Endothelial cell of umbilical vein (primary cell): ENCODE measurements around the gene FBXO8. TPM values are rescaled to one million over a fixed set of nuclear protein-coding genes. Genes with fewer than 3 reads are reported as not detected.

Experiments used
- BruUV-seq: library from RNA; stranded (reverse); fragments of 400-500 nt; replicated peaks from 2 replicates; lab custom pipeline; 2021; lab: Mats Ljungman, UMichigan
- CTCF ChIA-PET: fragments of 300-600, 350-600 bp; sonication (Branson Sonifier 250); formaldehyde crosslinking; loops from one replicate; lab custom pipeline; 2021; ENCODE audit warnings: antibody characterized with exemption, inconsistent platforms; lab: Charles Lee
- POLR2A ChIA-PET: fragments of 300-600, 350-600 bp; sonication (Branson Sonifier 250); formaldehyde crosslinking; loops from one replicate; lab custom pipeline; 2021; ENCODE audit warnings: antibody characterized with exemption, inconsistent platforms; lab: Charles Lee
- DNase-seq: peaks from one replicate; pipeline ENCODE4 v3.0.0-alpha.2; 2011; ENCODE audit warnings: low read depth, low spot score
- FAIRE-seq: peaks from 2 replicates; lab custom pipeline; 2011; peaks lifted over from hg19 to GRCh38; lab: Jason Lieb, UNC
- H2AFZ ChIP-seq: 2 replicates; pipeline ENCODE4 v1.6.0; 2012; ENCODE audit warnings: low read depth, low read length, control low read depth, inconsistent platforms
- H3K27ac ChIP-seq: 2 replicates; pipeline ENCODE4 v1.5.1; 2011; ENCODE audit warnings: low read depth, mild to moderate bottlenecking, control low read depth, low read length, moderate library complexity; ENCODE audit not compliant: insufficient read depth
- H3K27me3 ChIP-seq, 2 experiments: 2 replicates each; pipeline versions ENCODE4 v1.6.0 to v1.6.1; 2011; ENCODE audit warnings: low read length in 2 of 2, mixed read lengths in 1 of 2; ENCODE audit not compliant: control insufficient read depth in 2 of 2, insufficient read depth in 2 of 2
- H3K36me3 ChIP-seq, 2 experiments: 2 replicates in 1 of 2; 3 replicates in 1 of 2; pipeline ENCODE4 v1.5.1; 2011; ENCODE audit warnings: low read length in 2 of 2, mild to moderate bottlenecking in 1 of 2, moderate library complexity in 1 of 2; ENCODE audit not compliant: control insufficient read depth in 2 of 2, insufficient read depth in 2 of 2; ENCODE audit errors: extremely low read depth in 1 of 2
- H3K4me1 ChIP-seq: 3 replicates; pipeline ENCODE4 v1.5.1; 2011; ENCODE audit warnings: mild to moderate bottlenecking, low read length; ENCODE audit not compliant: control insufficient read depth, insufficient read depth; ENCODE audit errors: extremely low read depth
- H3K4me2 ChIP-seq: 2 replicates; pipeline ENCODE4 v1.6.1; 2011; ENCODE audit warnings: low read length, control low read depth, mixed read lengths; ENCODE audit not compliant: insufficient read depth
- H3K4me3 ChIP-seq, 3 experiments: fragments of 200-600 bp in 1 of 3; sonication (generic), shearing (Covaris generic) in 1 of 3; replicated peaks in 1 of 3; 2 replicates each; pipeline ENCODE4 v1.5.1; 2011 to 2016; ENCODE audit warnings: control low read depth in 3 of 3, low read length in 3 of 3, mild to moderate bottlenecking in 2 of 3, inconsistent platforms in 1 of 3, low read depth in 1 of 3, moderate library complexity in 1 of 3; ENCODE audit not compliant: insufficient read depth in 1 of 3
- H3K79me2 ChIP-seq: 2 replicates; pipeline ENCODE4 v1.6.0; 2012; ENCODE audit warnings: low read length, inconsistent platforms; ENCODE audit not compliant: control insufficient read depth, insufficient read depth
- H3K9ac ChIP-seq: replicated peaks from 2 replicates; pipeline ENCODE3; 2011; ENCODE audit warnings: low read length, control low read depth; ENCODE audit not compliant: insufficient read depth; ENCODE audit errors: extremely low read depth
- H3K9me1 ChIP-seq: replicated peaks from 3 replicates; pipeline ENCODE4 v1.6.0; 2011; ENCODE audit warnings: mild to moderate bottlenecking, low read length; ENCODE audit not compliant: control insufficient read depth, insufficient read depth; ENCODE audit errors: extremely low read depth
- H3K9me3 ChIP-seq: replicated peaks from 2 replicates; pipeline ENCODE4 v1.5.1; 2012; ENCODE audit warnings: low read length, inconsistent platforms; ENCODE audit not compliant: control insufficient read depth, insufficient read depth
- H4K20me1 ChIP-seq: replicated peaks from 2 replicates; pipeline ENCODE3; 2011; ENCODE audit warnings: mild to moderate bottlenecking, low read length; ENCODE audit not compliant: control insufficient read depth, insufficient read depth; ENCODE audit errors: extremely low read depth
- CTCF ChIP-seq, 2 donors: IDR thresholded peaks; 1 replicate in 1 of 2; 2 replicates in 1 of 2; pipeline ENCODE4 v1.5.1; 2011; ENCODE audit warnings: low read length in 2 of 2, mild to moderate bottlenecking in 2 of 2, moderate library complexity in 2 of 2, control low read depth in 1 of 2, inconsistent platforms in 1 of 2, low read depth in 1 of 2; ENCODE audit not compliant: insufficient read depth in 1 of 2; ENCODE audit errors: extremely low read depth in 1 of 2
- EZH2 ChIP-seq: IDR thresholded peaks from 2 replicates; pipeline ENCODE4 v1.6.1; 2012; ENCODE audit warnings: borderline replicate concordance, low read depth, mild to moderate bottlenecking, moderate library complexity, low read length, inconsistent platforms; ENCODE audit not compliant: severe bottlenecking
- FOS ChIP-seq: IDR thresholded peaks from 2 replicates; pipeline ENCODE4 v1.6.1; 2011; ENCODE audit warnings: mild to moderate bottlenecking, low read length, moderate library complexity, borderline replicate concordance; ENCODE audit not compliant: insufficient read depth
- GATA2 ChIP-seq: IDR thresholded peaks from 2 replicates; pipeline ENCODE4 v1.7.0; 2011; ENCODE audit warnings: low read depth, mild to moderate bottlenecking, moderate library complexity, mixed read lengths, low read length; ENCODE audit not compliant: insufficient read length, insufficient read depth
- JUN ChIP-seq: IDR thresholded peaks from 2 replicates; pipeline ENCODE4 v1.6.1; 2011; ENCODE audit warnings: borderline replicate concordance, low read depth; ENCODE audit not compliant: insufficient read length, insufficient read depth
- MAX ChIP-seq: IDR thresholded peaks from 2 replicates; pipeline ENCODE4 v1.6.1; 2011; ENCODE audit not compliant: insufficient read depth, insufficient read length
- MYC ChIP-seq: IDR thresholded peaks from one replicate; pipeline ENCODE4 v1.6.1; 2011; ENCODE audit warnings: mild to moderate bottlenecking, low read depth, low read length
- POLR2A ChIP-seq: IDR thresholded peaks from 2 replicates; pipeline ENCODE4 v1.6.1; 2012; ENCODE audit warnings: low read depth, mild to moderate bottlenecking, control low read depth, low read length
- POLR2AphosphoS5 ChIP-seq: IDR thresholded peaks from 2 replicates; pipeline ENCODE4 v1.6.1; 2012; ENCODE audit warnings: low read depth, mild to moderate bottlenecking, control low read depth, low read length, moderate library complexity; ENCODE audit not compliant: insufficient read depth
- dilution Hi-C: fragments of 300-500 bp; cut with MboI; formaldehyde crosslinking; loops from one replicate; pipeline ENCODE4 v1.15.0; 2019; ENCODE audit warnings: low sequenced_read_pairs; ENCODE audit not compliant: extremely low pct_ligation_motif_present
- intact Hi-C: fragments of 100-400 bp; cut with micrococcal nuclease; formaldehyde crosslinking; loops from one replicate; pipeline ENCODE4 v1.10.0; 2022
- polyA plus RNA-seq, 4 experiments: library from polyadenylated mRNA; depleted of rRNA in 3 of 4; stranded (reverse) in 3 of 4; unstranded in 1 of 4; fragments of >200 nt; gene quantifications; 2 replicates each; pipeline versions ENCODE4 v1.2.1 to v1.2.3, GENCODE V29; 2011 to 2012; ENCODE audit warnings: missing spikeins in 1 of 4
- total RNA-seq: library from RNA; stranded (reverse); gene quantifications from 2 replicates; pipeline ENCODE4 v1.2.3, GENCODE V29; 2021

The FBXO8 gene
- total and polyA plus RNA-seq, 2 donors (not counting 3 experiments of a cell fraction or from before 2014, with no cell fraction given) = 9.9 to 14.5 TPM

- ChIA-PET CTCF (no interaction called here), POLR2A (no interaction called here)
- H3K9ac ChIP-seq = no peak overlapping the region
Observed at GRCh38 chr4:174324236-174324635, 40.8 kb upstream of the FBXO8 start.

More at GRCh38 chr4:174324236-174324635, 40.8 kb upstream of the FBXO8 start:
- Histone ChIP-seq H3K4me2 (no peak overlapping the region), H3K4me3 (no peak overlapping the region), H3K9me1 (no peaks in the 10 kb centered on the region), H3K9me3 (no peaks in the 10 kb centered on the region), H4K20me1 (no peaks in the 10 kb centered on the region), H3K36me3 (no peaks in the 10 kb centered on the region), H3K27me3 (no peaks in the 10 kb centered on the region), H2AFZ (no peak overlapping the region), H3K27ac (no peak overlapping the region), H3K79me2 (no peaks in the 10 kb centered on the region), H3K4me1 (no peaks in the 10 kb centered on the region)
- no peak for DNase-seq
- intact Hi-C loops (no loop called here), dilution Hi-C loops (no loop called here)
- BruUV-seq = no TSS peak
- no peak for FAIRE-seq
- TF ChIP-seq CTCF (IDR thresholded peaks at IDR 0.05; ENCODE audit: extremely low read depth in 1 of 2, insufficient read depth in 1 of 2, low read depth in 1 of 2, low read length in 2 of 2) = no peak
- no peak for TF ChIP-seq EZH2
- no peak for TF ChIP-seq JUN
- no peak for TF ChIP-seq MYC
- no peak for TF ChIP-seq POLR2A
- no peak for TF ChIP-seq POLR2AphosphoS5
- TF ChIP-seq GATA2 = no peak
- no peak for TF ChIP-seq FOS
- TF ChIP-seq MAX = no peak
